Peyer's patch (tissue), 4 donors: Measurements from ENCODE around the gene KRT13.

Source experiments
- CTCF ChIP-seq, 6 experiments: fragments of 450-650 bp in 4 of 6; fragments of 200-600 bp in 2 of 6; sonication (generic) in 1 of 6; IDR thresholded peaks; one replicate each; pipeline ENCODE4 v1.5.1; 2017 to 2019; ENCODE audit warnings: antibody characterized with exemption in 6 of 6, mild to moderate bottlenecking in 3 of 6, moderate library complexity in 1 of 6
- POLR2A ChIP-seq, 2 donors: fragments of 450-650 bp; IDR thresholded peaks; one replicate each; pipeline ENCODE4 v1.5.1; 2017; ENCODE audit warnings: antibody characterized with exemption in 2 of 2, mild to moderate bottlenecking in 2 of 2, moderate library complexity in 2 of 2

- TF ChIP-seq POLR2A (IDR thresholded peaks at IDR 0.05) (no peak), CTCF (IDR thresholded peaks at IDR 0.05) (no peak)
Measured at GRCh38 chr17:41516830-41517283, 11.4 kb upstream of the KRT13 start.
